ENCODE measurements around the gene SESTD1.
"Not testable (repeated sequence)": the region's sequence is repeated elsewhere in the genome, so short reads cannot be mapped to it uniquely, and the experiment has no call there.

SESTD1 gene

GRCh38 chr2:179106676-179107428, 157.8 kb downstream of the SESTD1 start:
- DNase-seq (ENCODE audit: low read depth in 2 of 2): no peak

- no peak for DNase-seq (ENCODE audit: low read depth in 2 of 2)
These were observed 158.3 kb downstream of the SESTD1 start for GRCh38 chr2:179106342-179106675.

GRCh38 chr2:179104736-179105135, 159.9 kb downstream of the SESTD1 start:
- no peak for DNase-seq (ENCODE audit: low read depth in 2 of 2)

GRCh38 chr2:179098080-179098689, 166.4 kb downstream of the SESTD1 start:
- DNase-seq (ENCODE audit: low read depth in 2 of 2): no peak

GRCh38 chr2:179097131-179097530, 167.5 kb downstream of the SESTD1 start:
- DNase-seq (ENCODE audit: low read depth in 2 of 2): no peak

GRCh38 chr2:179096090-179096489, 168.5 kb downstream of the SESTD1 start:
- DNase-seq (ENCODE audit: low read depth in 2 of 2): no peak

GRCh38 chr2:179092912-179093311, 171.7 kb downstream of the SESTD1 start:
- DNase-seq (ENCODE audit: low read depth in 2 of 2): not testable (repeated sequence)

GRCh38 chr2:179082697-179083096, 181.9 kb downstream of the SESTD1 start:
- DNase-seq (ENCODE audit: low read depth in 2 of 2): no peak

GRCh38 chr2:179081954-179082353, 182.7 kb downstream of the SESTD1 start:
- DNase-seq (ENCODE audit: low read depth in 2 of 2): no peak

- no peak for DNase-seq (ENCODE audit: low read depth in 2 of 2)
These were observed 192.1 kb downstream of the SESTD1 start for GRCh38 chr2:179072527-179072926.

GRCh38 chr2:179071810-179072355, 192.7 kb downstream of the SESTD1 start:
- DNase-seq (ENCODE audit: low read depth in 2 of 2): no peak

- no peak for DNase-seq (ENCODE audit: low read depth in 2 of 2)
These were observed 193.7 kb downstream of the SESTD1 start for GRCh38 chr2:179070895-179071294.

- no peak for DNase-seq (ENCODE audit: low read depth in 2 of 2)
These were observed 194.9 kb downstream of the SESTD1 start for GRCh38 chr2:179069685-179070084.

GRCh38 chr2:179068991-179069643, 195.5 kb downstream of the SESTD1 start:
- no peak for DNase-seq (ENCODE audit: low read depth in 2 of 2)

GRCh38 chr2:179059026-179059700, 205.5 kb downstream of the SESTD1 start:
- DNase-seq (ENCODE audit: low read depth in 2 of 2): no peak

GRCh38 chr2:179057737-179058136, 206.9 kb downstream of the SESTD1 start:
- no peak for DNase-seq (ENCODE audit: low read depth in 2 of 2)

GRCh38 chr2:179053568-179053967, 211.1 kb downstream of the SESTD1 start:
- not testable (repeated sequence) for DNase-seq (ENCODE audit: low read depth in 2 of 2)
